Endometrium (tissue), 2 donors: Measurements from ENCODE around the gene PROSER1.
"Not testable (repeated sequence)": the region's sequence is repeated elsewhere in the genome, so short reads cannot be mapped to it uniquely, and the experiment has no call there.

ENCODE experiments used
- FAIRE-seq: peaks from 2 replicates; lab custom pipeline; 2012; peaks lifted over from hg19 to GRCh38; lab: Jason Lieb, UNC
- donor health status: control.
- donor health status: control.

The PROSER1 gene

GRCh38 chr13:39037880-39038568 is at the start of gene PROSER1, which contains the start of gene NHLRC3:
PROSER1 (minus strand) TSS chr13:39038089; CDS start chr13:39037242, 847 bp downstream.
NHLRC3 (plus strand) TSS chr13:39038456; CDS start chr13:39038640, 184 bp downstream.
- peak; percentile 86 for FAIRE-seq

DNA sequence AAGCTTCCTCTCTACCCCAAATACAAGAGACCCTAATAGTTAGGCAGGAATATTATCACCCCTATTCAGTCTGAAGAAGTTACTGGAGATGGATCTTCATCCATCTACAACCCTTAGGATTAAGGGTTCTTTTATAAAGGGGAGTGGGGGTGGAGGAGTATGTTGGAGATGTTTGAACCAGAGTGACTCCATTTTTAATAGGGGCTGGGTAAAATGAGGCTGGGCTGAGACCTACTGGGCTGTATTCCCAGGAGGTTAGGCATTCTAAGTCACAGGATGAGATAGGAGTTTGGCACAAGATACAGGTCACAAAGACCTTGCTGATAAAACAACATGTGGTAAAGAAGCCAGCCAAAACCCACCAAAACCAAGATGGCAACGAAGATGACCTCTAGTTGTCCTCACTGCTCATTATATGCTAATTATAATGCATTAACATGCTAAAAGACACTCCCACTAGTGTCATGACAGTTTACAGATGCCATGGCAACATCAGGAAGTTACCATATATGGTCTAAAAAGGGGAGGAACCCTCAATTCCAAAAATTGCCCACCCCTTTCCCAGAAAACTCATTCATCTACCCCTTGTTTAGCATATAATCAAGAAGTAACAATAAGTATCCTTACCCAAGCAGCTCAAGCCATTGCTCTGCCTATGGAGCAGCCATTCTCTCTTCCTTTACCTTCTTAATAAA is 48.5 kb upstream of the PROSER1 start:
- not testable (repeated sequence) for FAIRE-seq

DNA sequence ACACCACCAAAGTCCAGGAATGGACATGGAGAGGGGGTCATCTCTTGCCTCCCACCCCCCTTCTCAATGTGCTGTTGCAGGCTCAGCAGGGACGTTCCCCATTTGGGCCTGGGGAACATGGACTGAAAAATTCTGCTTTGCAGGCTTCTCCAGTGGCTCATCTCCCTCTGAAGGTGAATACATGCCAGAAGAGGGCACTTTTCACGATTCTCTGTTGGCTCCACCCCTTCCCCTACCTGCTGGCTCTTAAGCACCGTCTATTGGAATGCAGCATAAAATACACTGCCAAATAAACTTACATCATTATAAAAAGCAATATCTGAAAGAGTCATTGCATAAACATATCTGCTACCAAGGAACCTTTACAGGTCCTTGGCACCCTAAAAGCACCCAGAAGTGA is 36.1 kb upstream of the PROSER1 start:
- no peak for FAIRE-seq

DNA sequence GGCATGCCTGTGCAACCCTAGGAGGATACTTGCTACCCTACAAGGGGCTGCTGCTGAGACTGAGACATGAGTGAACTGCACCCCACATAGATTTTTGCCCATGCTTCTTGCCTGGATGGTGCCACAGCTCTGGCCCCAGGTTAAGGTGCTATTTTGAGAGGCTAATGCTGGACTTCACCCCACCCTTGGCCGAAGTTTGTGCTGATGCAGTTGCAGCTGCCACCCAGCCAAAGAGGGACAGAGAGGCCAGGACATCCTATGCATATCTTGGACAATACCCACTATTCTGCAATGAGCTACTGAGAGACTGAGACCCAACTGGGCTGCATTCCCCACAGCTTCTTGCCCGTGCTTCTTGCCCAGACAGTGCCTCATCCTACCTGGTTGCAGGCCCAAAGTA is 35.0 kb upstream of the PROSER1 start:
- no peak for FAIRE-seq

DNA sequence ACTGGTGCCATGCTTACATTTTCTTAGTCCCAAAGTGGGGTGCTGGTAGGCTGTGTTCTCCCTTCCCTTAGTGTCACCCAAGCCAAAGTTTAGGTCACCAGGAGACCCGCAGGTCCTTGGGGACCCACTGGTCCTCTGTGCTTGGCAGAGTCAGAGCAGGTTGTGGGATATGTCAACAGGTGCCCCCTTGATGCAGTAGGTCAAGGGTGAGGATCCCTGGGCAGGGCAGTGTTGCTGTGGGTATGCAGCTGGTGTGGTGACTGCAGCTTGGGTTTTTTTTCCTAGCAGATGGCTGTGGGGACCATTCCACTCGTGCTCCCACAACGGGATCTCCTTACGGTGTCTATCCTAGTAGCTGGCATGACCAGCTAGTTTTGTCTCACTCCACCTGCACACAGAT is 24.1 kb upstream of the PROSER1 start:
- no peak for FAIRE-seq

DNA sequence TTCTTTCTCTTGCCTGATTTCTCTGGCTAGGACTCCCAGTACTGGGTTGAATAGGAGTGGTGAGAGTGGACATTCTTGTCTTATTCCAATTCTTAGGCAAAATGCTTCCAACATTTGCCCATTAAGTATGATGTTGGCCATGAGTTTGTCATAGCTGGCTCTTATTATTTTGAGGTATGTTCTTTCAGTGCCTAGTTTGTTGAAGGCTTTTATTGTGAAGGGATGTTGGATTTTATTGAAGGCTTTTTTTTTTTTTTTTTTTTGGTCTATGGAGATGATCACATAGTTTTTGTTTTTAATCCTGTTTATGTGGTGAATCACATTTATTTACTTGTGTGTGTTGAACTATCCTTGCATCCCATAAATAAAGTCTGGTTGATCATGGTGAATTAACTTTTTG is 20.2 kb upstream of the PROSER1 start:
- no peak for FAIRE-seq

DNA sequence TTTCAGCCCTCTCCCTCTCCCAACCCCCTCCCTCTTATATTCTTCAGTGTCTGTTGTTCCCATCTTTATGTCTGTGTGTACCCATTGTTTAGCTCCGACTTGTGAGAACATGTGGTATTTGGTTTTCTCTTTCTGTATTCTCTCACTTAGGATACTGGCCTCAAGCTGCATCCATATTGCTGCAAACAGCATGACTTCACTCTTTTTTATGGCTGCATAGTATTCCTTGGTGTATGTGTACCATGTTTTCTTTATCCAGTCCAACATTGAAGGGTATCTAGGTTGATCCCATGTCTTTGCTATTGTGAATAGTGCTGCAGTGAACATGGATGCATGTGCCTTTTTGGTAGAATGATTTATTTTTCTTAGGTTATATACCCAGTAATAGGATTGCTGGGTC is 18.1 kb upstream of the PROSER1 start:
- no peak for FAIRE-seq

DNA sequence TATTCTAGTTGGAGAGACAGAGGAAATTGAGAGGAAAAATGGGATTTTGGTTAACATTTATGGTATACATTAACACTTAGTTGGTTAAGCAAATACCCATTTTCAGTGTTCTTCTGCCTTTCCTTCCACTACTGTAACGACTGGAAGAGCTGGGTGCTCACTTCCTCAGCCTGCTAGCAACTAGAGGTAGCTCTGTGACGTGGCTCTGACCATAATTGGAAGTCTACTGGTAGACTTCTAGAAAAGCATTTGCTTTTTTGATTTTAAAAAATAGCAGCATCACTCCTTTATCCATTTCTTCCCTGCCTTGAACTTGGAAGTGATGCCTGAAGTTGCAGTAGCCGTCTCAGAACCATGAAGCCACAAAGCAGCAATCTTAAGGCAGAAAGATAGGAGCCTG is 16.2 kb upstream of the PROSER1 start:
- FAIRE-seq, result no peak

DNA sequence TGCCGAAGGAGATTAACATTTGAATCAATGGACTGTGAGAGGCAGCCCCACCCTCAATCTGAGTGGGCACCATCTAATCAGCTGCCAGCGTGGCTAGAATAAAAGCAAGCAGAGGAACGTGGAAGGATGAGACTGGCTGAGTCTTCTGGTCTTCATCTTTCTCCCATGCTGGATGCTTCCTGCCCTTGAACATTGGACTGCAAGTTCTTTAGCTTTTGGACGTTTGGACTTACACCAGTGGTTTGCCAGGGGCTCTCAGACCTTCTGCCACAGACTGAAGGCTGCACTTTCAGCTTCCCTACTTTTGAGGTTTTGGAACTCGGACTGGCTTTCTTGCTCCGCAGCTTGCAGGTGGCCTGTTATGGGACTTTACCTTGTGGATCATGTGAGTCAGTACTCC is 15.1 kb upstream of the PROSER1 start:
- FAIRE-seq, result no peak

- FAIRE-seq, result peak; percentile 89
Observed at GRCh38 chr13:39051157-39051556, 13.3 kb upstream of the PROSER1 start.

DNA sequence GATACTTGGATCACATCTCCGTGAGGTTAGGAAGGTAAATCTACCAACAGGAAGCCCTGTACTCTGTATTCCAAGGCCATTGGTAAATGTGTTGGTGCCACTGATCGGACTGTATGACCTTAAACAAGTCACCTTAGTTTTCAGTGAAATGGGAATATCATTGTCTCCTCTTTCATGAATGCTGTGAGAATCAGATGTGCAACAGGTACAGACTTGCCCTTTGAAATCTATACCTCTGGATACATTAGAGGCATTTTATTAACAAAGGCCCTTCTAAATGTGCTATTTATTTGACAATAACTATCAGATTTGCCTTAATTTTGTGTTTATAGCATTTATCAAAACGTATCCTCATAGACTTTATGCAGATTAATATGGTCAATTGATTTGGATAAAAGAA is 11.4 kb upstream of the PROSER1 start:
- no peak for FAIRE-seq

DNA sequence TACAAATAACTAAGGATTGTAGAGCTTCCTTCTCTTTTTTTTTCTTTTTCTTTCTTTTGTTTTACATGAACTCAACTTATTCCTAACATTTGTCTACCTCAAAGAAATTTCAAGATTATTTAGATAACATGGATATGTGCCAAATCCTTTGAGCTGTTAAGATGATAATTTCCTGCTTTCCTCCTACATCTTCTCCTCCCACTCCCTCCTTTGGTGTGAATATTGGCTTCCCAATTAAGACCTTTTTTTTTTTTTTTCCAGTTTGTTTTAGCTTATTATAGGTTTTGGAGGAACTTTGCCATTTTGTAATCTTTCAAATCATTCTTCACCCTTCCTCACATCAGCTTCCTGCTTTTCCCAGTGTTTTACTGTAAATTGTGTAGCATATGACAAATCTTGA is 10.9 kb upstream of the PROSER1 start:
- peak; percentile 23 for FAIRE-seq

DNA sequence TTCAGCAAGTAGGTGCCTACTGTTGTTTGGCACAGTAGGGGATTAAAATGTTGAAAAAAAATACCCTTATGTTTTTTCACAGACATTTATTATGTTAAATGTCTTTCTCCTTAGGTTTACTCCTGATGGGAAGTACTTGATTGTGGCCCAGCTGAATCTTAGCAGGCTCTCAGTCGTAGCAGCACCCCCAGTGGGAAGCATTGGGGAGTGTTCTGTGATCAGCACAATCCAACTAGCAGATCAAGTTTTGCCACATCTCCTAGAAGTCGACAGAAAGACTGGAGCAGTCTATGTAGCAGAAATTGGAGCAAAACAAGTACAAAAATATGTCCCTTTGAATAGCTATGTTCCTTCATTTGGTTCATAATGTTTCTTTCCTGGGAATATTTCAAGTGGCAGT is 9.7 kb upstream of the PROSER1 start:
- no peak for FAIRE-seq

DNA sequence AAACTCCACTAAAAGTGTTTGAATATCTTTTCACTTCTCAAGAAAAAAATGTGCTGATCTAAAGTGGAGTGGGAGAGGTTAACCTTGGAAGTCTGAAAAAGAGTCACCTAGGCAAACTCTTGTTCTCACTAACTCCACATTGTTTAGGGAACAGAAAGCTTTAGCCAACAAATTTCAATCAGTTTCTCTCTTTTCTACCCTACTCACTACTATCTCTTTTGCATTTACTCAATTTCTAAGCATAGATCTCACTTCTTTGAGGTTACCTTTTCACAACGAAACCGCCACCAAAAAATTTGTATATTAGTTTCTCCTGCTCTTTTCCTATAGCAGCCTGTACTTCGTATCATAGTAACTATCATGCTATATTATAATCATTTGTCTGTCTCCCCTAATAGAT is 6.6 kb upstream of the PROSER1 start:
- FAIRE-seq, result no peak

- FAIRE-seq, result no peak
Observed at GRCh38 chr13:39040206-39040605, 2.3 kb upstream of the PROSER1 start.

GRCh38 chr13:39039041-39039440 is 1.2 kb upstream of the PROSER1 start:
- peak; percentile 35 for FAIRE-seq

DNA sequence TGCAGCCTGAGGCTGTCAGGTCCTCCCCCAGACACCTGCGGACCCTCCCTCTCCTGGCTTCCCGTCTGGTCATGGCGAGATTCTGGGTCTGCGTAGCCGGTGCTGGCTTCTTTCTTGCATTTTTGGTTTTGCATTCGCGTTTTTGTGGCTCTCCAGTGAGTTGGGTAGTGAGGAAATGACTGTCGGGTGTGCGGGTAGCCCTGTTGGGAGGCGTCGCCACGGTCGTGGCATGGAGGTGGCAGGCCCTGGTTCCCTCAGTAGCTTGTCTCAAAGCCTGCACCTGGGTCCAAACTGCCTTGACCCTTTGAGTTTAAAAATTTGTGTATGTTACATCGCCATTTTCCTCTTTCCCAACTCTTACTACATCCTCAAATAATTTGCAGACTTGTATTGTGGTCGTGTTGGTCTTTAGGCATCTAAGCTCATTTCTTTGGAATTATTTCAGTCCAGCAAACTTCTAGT is 711 bp upstream of the PROSER1 start:
- no peak for FAIRE-seq

GRCh38 chr13:39037410-39037879 is 444 bp downstream of the PROSER1 start:
- no peak for FAIRE-seq

DNA sequence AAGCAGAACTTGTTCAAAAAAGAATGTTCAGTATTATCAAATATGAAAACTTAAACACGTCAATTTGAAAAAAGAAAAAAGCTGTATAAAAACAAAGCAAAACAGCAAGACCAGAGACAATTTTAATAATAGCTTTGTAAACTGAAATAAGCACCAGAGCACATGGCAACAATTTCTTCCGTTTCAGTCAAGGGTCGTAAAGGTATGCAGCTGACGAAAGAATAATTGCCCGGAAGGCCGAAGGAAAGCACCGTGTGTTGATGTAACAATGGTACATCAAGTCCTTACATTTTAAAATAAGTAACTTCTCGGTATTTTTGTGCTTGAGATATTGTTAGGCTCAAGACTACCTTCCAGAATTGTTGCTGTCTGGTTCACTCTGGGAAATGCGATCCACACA is 1.7 kb downstream of the PROSER1 start:
- no peak for FAIRE-seq

GRCh38 chr13:39035799-39036198 is 2.1 kb downstream of the PROSER1 start:
- FAIRE-seq, result peak; percentile 29

DNA sequence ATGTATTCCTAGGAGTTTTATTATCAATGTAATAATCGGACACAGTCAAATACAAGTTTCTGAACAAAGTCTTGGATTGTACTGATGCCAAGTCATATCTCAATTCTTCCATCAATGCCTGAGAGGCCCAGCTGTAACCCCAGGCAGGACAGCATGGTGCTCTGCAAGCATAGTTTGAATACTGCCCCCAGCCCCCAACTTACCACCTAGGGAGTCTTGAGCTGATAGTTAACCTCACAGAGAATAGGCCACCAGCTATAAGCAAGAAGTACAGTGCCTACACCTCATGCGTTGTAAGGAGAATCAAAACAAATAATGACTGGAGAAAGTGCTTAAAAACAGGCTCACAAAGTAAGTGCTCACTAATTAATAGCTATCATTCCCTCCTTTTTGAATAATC is 2.7 kb downstream of the PROSER1 start:
- FAIRE-seq, result no peak

- no peak for FAIRE-seq
Observed at GRCh38 chr13:39034085-39034484, 3.8 kb downstream of the PROSER1 start.

- FAIRE-seq, result no peak
Observed at GRCh38 chr13:39032150-39032549, 5.7 kb downstream of the PROSER1 start.

- FAIRE-seq, result no peak
Observed at GRCh38 chr13:39025433-39025839, 12.5 kb downstream of the PROSER1 start.
